HUDEP-2 (cell line): ENCODE data around the gene RAN.
"Not testable (repeated sequence)": the region's sequence is repeated elsewhere in the genome, so short reads cannot be mapped to it uniquely, and the experiment has no call there.

Experiments used
- DNase-seq, 76 experiments: peaks; one replicate each; lab custom pipeline; 2025; ENCODE audit not compliant: unreplicated experiment in 76 of 76; lab: John Stamatoyannopoulos, UW

Gene RAN

GRCh38 chr12:130876758-130877157 is 4.9 kb downstream of the RAN start:
- no peak for DNase-seq

- DNase-seq, result no peak
Measured at GRCh38 chr12:130877333-130877732, 5.5 kb downstream of the RAN start.

GRCh38 chr12:130878193-130879185 is 6.6 kb downstream of the RAN start:
- DNase-seq, result peak in 3 of 76 experiments; percentile 7 to 18 (median 9)

DNA sequence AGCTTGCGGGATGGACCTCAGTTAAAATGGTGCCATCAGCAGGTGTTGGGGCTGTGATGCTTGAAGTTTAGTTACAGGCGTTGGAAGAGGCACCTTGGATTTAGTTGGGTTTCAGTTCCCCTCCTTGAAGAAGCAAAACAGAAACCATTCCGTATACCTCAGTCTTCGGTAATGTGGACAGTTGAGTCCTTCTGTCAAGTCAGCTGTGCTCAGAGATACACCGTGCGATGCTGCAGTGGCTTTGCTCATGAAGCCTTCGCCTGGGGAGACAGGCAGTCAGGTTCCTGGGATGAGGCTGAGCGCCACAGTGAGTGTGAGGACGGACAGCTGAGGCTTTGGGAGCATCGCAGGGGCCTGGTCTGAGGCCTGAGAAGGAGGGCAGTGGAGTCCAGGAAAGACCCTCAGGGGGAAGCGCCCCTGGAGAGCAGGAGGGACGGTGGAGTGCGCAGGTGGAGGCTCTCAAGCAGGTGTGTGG is 7.4 kb downstream of the RAN start:
- no peak for DNase-seq

DNA sequence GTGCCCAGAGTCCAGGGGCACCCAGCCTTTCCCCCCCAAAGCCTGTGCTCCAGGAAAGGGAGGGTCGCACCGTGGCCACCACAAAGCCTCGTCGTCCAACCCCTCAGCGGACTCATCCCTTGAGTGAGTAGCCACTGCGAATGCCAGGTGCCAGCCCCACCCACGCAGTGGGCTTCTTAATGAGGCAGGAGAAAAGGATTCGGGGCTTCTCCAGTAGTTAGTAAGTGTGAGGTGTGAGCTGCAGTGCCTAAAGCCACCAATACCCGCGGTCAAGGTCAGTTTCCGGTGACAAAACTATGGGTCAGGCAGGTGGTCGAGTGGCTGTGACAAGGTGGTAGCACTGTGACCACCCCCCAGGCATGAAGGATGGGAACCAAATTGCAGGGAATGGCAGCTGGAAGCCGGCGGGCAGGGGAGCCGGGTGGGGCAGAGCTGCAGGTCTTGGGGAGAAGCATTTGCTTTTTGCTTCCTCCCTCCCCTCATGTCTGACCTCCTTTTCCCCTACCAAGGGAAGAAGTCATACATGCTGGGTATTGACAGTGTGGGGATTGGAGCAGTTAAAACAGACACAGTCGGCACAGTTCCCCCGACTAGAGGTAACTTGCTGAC is 8.0 kb downstream of the RAN start:
- DNase-seq, result no peak

GRCh38 chr12:130880411-130880885 is 8.6 kb downstream of the RAN start:
- no peak for DNase-seq

DNA sequence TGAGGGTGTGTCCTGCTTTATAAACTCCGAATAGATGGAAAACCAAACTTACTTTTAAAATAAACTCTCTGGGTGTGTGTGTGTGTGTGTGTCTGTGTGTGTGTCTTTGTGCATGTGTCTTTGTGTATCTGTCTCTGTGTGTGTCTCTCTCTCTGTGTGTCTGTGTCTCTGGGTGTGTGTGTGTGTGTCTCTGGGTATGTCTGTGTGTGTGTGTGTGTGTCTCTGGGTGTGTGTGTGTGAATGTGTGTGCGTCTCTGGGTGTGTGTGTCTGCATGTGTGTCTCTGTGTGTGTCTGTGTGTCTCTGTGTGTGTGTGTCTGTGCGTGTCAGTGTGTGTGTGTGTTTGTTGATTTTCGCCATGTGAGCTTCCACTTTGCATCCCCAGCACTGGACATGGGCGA is 9.2 kb downstream of the RAN start:
- DNase-seq, result no peak

DNA sequence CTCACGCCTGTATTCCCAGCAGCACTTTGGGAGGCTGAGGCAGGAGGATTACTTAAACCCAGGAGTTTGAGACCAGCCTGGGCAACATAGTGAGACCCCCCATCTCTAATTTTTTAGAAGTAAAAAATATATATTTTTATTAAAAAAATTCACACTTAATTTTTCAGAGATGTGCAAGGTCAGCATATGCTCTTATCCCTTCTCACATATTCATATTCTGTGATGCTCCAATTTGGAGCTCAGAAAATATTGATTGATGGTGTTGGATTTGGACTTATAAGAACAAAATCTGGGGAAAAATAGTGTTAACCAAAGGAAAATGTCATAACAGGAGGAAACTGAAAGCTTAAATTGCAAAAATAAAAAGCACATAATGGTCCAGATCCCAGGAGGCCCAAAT is 9.7 kb downstream of the RAN start:
- no peak for DNase-seq

- not testable (repeated sequence) for DNase-seq
Measured at GRCh38 chr12:130887190-130887589, 15.3 kb downstream of the RAN start.

GRCh38 chr12:130904064-130904463 is 32.2 kb downstream of the RAN start:
- no peak for DNase-seq

GRCh38 chr12:130904936-130905455 is 33.1 kb downstream of the RAN start:
- not testable (repeated sequence) for DNase-seq

GRCh38 chr12:130909111-130909510 is 37.2 kb downstream of the RAN start:
- DNase-seq, result no peak

DNA sequence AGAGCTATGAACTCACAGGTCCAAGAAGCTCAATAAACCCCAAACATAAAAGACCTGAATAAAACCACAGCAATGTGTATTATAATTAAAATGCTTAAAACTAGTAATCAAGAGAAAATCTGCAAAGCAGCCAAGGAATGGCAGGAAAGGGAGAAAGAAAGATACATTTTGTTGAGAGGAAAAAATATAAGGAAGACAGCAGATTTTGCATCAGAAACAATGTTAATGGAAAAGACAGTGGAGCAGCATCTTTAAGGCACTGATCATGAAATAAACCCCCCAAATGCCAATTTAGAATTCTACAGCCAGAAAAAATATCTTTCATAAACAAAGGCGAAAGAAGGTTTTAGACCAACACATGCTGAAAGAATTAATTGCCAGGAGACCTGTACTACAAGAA is 39.3 kb downstream of the RAN start:
- no peak for DNase-seq

- no peak for DNase-seq
Measured at GRCh38 chr12:130911933-130912332, 40.1 kb downstream of the RAN start.

DNA sequence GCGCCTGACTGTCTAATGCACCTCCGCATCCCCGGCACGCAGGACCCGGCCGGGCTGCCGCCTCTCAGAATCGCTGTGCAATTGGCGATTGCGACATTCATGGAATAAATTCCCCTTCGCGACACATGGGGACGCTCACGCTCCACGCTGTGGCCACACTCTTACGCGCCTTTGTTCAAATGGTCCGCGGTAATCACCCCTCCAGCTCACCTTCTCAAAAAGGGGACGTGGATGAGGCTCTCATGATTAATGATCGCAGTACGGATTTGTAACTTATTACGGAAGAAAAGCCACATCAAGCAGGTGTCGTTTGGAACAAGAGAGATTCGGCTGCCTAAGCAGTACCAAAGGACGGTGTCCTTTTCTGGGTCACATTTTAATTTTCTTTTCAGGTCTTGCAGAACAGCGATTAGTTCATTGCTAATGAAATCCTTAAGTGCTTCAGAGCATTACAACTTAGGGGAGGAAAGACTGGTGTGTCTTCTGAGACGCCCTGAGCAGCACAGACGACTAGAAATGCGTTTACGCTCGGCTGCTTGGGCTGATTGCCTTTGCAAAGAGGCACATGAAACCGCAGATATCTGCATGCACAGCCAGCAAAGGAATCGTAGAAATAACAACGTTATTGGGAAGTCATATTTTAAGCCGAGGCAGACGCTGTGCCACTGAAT is 44.5 kb downstream of the RAN start:
- DNase-seq, result peak in 6 of 76 experiments; percentile 4 to 13 (median 5)

DNA sequence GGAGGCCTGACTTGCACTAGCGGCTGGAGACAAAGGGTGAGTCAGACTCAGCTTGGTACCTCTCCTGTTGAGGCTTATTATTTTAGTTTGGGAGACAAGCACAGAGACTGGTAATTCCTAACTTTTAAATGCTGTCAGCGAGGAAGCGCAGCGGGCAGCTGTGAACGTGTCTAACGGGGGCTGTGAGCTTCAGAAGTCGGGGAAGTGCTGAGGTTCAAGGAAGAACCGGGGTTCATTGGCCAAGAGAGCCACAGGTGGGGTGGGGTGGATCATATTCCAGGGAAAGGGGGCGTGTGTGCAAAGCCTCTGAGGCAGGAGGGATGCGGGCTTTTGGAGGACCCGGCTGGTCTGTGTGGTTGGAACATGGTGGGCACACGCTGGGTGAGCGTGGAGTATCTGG is 45.7 kb downstream of the RAN start:
- DNase-seq, result no peak

DNA sequence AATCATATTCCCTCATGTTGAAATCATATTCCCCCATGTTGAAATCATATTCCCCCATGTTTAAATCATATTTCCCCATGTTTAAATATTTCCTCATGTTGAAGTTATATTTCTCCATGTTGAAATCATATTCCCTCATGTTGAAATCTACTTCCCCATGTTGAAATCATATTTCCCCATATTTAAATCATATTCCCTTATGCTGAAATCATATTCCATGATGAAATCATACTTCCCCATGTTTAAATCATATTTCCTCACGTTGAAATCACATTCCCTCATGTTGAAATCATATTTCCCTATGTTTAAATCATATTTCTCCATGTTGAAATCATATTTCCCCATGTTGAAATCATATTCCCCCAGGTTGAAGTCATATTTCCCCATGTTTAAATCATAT is 47.2 kb downstream of the RAN start:
- no peak for DNase-seq

- DNase-seq, result no peak
Measured at GRCh38 chr12:130920119-130920703, 48.3 kb downstream of the RAN start.

GRCh38 chr12:130920723-130921381 is 49.0 kb downstream of the RAN start:
- no peak for DNase-seq

DNA sequence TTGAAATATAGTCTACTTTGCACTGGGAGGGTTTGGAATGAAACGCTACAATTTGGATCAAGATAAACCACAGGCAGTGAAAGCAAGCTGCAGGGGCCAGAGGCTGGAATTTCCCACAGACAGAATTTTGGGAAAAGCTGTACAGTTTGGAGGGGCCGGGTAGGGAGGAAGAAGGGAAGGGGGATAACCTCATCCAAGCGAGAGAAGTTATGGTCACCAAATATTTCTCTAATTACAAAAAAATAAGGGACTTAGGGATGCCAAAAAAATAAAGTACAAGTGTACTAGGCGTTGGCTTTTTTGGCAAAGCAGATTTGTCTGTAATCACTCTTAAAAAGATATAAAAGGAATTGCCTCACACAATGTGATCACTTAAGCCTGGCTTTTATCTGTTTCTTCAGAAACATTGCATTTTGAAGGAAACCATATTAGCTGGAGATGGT is 50.7 kb downstream of the RAN start:
- DNase-seq, result no peak
